ENCODE results near the gene FAM163A. TPM values are rescaled to one million over a fixed set of nuclear protein-coding genes. Genes with fewer than 3 reads are reported as not detected.

Gene FAM163A
- total and polyA plus RNA-seq, 9 of the 15 experiments (the other 6 are each of a cell fraction or from before 2014, with no cell fraction given): not detected

DNA sequence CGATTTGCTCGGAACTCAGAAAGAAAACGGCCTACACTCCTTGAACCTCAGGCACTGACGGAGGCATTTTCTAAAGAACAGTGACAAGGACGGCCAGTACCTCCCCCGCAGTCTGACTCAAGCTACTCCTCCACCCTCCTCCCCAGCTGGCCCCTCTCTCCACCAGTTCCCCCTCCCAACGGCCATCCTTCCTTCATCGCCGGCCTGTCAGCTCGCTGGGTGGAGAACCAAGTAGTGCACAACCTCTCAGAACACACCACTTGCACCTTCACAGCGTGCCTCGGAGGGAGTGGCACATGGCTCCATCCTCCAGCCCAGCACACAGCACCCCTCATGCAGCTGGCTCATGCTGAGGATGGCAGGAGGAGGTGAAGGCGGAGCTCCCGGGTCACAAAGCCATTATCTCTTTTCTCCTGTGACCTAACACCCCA is 75.7 kb downstream of the FAM163A start (continued):
- TF ChIP-seq ID3 (CRISPR knock-in tag; IDR thresholded peaks at IDR 0.05) (no peak), ID3 (tag; IDR thresholded peaks at IDR 0.05) (no peak), ZFPM2 (CRISPR knock-in tag; IDR thresholded peaks at IDR 0.05) (no peak), IRF1 (CRISPR knock-in tag; IDR thresholded peaks at IDR 0.05; ENCODE audit: borderline replicate concordance) (no peak), PML (IDR thresholded peaks at IDR 0.05; ENCODE audit: low read length) (no peak), ARID1B (IDR thresholded peaks at IDR 0.05) (peak; percentile 89), SAFB2 (IDR thresholded peaks at IDR 0.05; ENCODE audit: borderline replicate concordance, low read depth, low read length, severe bottlenecking) (no peak), ADNP (tag; IDR thresholded peaks at IDR 0.05) (no peak), MBD2 (IDR thresholded peaks at IDR 0.05; ENCODE audit: borderline replicate concordance, low read depth) (no peak), ZNF77 (CRISPR knock-in tag; IDR thresholded peaks at IDR 0.05) (no peak), VEZF1 (CRISPR knock-in tag; IDR thresholded peaks at IDR 0.05) (peak; percentile 88), ZNF274 (IDR thresholded peaks at IDR 0.05; ENCODE audit: borderline replicate concordance, low read depth, low read length) (no peak), L3MBTL2 (IDR thresholded peaks at IDR 0.05) (peak; percentile 87), KDM1A (IDR thresholded peaks at IDR 0.05) (peak in 1 of 2 experiments; percentile 67; a peak in 2 of 4 replicates), SAP30 (IDR thresholded peaks at IDR 0.05; ENCODE audit: borderline replicate concordance, insufficient read depth, low read depth, low read length, poor library complexity, severe bottlenecking) (peak; percentile 31), GABPB1 (CRISPR knock-in tag; IDR thresholded peaks at IDR 0.05) (no peak), ZNF589 (CRISPR knock-in tag; IDR thresholded peaks at IDR 0.05; ENCODE audit: low read depth) (no peak), RFX1 (IDR thresholded peaks at IDR 0.05) (no peak)
- TF ChIP-seq, protein P1, sequence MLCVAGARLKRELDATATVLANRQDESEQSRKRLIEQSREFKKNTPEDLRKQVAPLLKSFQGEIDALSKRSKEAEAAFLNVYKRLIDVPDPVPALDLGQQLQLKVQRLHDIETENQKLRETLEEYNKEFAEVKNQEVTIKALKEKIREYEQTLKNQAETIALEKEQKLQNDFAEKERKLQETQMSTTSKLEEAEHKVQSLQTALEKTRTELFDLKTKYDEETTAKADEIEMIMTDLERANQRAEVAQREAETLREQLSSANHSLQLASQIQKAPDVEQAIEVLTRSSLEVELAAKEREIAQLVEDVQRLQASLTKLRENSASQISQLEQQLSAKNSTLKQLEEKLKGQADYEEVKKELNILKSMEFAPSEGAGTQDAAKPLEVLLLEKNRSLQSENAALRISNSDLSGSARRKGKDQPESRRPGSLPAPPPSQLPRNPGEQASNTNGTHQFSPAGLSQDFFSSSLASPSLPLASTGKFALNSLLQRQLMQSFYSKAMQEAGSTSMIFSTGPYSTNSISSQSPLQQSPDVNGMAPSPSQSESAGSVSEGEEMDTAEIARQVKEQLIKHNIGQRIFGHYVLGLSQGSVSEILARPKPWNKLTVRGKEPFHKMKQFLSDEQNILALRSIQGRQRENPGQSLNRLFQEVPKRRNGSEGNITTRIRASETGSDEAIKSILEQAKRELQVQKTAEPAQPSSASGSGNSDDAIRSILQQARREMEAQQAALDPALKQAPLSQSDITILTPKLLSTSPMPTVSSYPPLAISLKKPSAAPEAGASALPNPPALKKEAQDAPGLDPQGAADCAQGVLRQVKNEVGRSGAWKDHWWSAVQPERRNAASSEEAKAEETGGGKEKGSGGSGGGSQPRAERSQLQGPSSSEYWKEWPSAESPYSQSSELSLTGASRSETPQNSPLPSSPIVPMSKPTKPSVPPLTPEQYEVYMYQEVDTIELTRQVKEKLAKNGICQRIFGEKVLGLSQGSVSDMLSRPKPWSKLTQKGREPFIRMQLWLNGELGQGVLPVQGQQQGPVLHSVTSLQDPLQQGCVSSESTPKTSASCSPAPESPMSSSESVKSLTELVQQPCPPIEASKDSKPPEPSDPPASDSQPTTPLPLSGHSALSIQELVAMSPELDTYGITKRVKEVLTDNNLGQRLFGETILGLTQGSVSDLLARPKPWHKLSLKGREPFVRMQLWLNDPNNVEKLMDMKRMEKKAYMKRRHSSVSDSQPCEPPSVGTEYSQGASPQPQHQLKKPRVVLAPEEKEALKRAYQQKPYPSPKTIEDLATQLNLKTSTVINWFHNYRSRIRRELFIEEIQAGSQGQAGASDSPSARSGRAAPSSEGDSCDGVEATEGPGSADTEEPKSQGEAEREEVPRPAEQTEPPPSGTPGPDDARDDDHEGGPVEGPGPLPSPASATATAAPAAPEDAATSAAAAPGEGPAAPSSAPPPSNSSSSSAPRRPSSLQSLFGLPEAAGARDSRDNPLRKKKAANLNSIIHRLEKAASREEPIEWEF (CRISPR knock-in tag; IDR thresholded peaks at IDR 0.05): no peak
- TF ChIP-seq, protein P2, sequence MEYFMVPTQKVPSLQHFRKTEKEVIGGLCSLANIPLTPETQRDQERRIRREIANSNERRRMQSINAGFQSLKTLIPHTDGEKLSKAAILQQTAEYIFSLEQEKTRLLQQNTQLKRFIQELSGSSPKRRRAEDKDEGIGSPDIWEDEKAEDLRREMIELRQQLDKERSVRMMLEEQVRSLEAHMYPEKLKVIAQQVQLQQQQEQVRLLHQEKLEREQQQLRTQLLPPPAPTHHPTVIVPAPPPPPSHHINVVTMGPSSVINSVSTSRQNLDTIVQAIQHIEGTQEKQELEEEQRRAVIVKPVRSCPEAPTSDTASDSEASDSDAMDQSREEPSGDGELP (CRISPR knock-in tag; IDR thresholded peaks at IDR 0.05; ENCODE audit: borderline replicate concordance): peak; percentile 99
